GM10248 (cell line): ENCODE measurements around the gene ALAS1.
"Not testable (repeated sequence)": the region's sequence is repeated elsewhere in the genome, so short reads cannot be mapped to it uniquely, and the experiment has no call there.

Experiments
- CTCF ChIA-PET: fragments of 300-600 bp; sonication (Branson Sonifier 250); formaldehyde crosslinking; extraction: SDS; loops from one replicate; lab custom pipeline; 2021; ENCODE audit warnings: antibody characterized with exemption; lab: Yijun Ruan, JAX
- POLR2A ChIA-PET: fragments of 350-650 bp; sonication (Branson Sonifier 250); formaldehyde crosslinking; extraction: SDS; loops from one replicate; lab custom pipeline; 2020; ENCODE audit warnings: antibody characterized with exemption; lab: Yijun Ruan, JAX
- DNase-seq: peaks from one replicate; pipeline ENCODE4 v3.0.0; 2012; ENCODE audit errors: extremely low spot score
- CTCF ChIP-seq: IDR thresholded peaks from 2 replicates; pipeline ENCODE4 v1.5.1; 2012; ENCODE audit warnings: mild to moderate bottlenecking, low read depth; ENCODE audit errors: extremely low read depth, missing control alignments, control extremely low read depth

ALAS1 gene

DNA sequence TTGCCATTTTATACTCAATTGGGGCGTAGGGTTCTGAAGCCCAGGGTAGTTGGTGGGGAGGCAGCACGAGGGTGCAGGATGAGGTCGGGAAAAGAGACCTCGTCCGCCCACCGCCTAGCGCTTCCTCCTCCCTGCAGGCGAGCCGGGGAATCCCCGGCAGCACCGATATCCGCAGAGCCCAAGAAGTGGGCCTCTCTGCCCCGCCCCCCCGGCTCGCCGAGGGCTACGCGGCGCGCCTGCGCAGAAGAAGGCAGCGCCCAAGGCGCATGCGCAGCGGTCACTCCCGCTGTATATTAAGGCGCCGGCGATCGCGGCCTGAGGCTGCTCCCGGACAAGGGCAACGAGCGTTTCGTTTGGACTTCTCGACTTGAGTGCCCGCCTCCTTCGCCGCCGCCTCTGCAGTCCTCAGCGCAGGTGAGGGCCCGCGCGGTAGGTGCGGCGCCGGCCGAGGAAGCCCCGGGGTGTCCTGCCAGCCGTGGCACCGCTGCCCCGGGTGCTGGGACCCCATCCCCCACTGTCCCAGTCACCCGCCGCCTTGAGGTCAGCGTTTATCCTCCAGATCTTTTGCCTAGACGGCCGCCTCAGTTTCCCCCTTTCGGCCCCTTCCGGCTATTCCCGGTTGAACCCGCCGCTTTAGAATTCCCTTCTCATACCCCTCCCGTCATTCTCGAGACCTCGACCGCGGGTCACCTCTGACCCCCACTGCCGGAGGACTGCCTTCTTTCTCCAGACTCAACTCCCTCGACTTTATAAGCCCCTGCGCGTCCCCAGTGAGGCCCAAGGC is at the start of gene ALAS1:
Gene ALAS1 (plus strand): TSS at position 319 of the 784 bp plus-strand sequence. CDS start 1,082 bp downstream, outside the sequence.
- ChIA-PET CTCF (interaction anchor here (1.2 to 1.8 kb wide), 5 partner anchors 14 to 141 kb away, joined by 4 to 7 read pairs (median 4); no protein-coding TSS in a partner anchor), POLR2A (no interaction called here)
- peak; percentile 99 for DNase-seq
- no peak for TF ChIP-seq CTCF

DNA sequence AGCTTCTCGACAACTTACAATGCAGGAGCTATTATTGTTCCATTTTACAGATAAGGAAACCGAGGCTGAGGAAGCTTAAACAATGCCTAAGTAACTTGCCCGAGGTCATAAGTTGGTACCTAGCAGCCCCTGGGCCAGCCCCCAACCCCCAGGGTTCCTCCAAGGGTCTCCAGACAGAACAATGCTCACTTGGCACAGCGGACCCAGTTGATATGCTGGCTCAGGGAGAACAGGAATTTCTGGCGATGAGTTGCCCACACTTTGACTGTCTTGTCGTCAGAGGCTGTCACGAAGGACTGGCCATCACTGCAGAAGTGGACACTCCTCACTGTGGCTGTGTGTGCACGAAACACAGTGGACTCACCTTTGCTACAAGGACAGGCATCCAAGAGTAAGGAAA is 48.9 kb upstream of the ALAS1 start:
- DNase-seq, result no peak
- ChIA-PET POLR2A (no interaction called here), CTCF (interaction anchor here (0.8 to 11.7 kb wide), 8 partner anchors 9 to 207 kb away, joined by 3 to 172 read pairs (median 4); partner anchors contain the start of genes ABHD14B, DUSP7 and RRP9)
- TF ChIP-seq CTCF, result no peak

DNA sequence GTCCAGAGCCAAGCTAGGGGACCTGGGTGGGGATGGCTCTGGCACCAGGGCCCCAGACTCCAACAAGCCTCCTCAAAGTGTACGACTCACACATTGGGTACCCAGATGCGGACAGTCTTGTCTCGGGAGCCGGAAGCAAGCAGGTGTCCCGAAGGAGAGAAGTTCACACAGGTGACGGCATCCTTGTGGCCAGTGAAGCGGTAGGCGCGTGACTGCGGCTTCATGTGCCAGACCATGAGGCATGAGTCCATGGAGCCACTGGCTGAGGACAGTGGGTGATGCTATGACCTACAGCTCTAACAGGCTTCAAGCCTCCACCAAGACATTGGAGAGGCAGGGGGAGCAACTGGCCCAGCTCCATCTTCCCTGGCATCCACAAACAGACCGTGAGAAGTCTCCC is 48.2 kb upstream of the ALAS1 start:
- TF ChIP-seq CTCF, result no peak
- CTCF ChIA-PET, result interaction anchor here (1.3 to 1.6 kb wide), 4 partner anchors 26 to 148 kb away, joined by 3 to 13 read pairs (median 4); no protein-coding TSS in a partner anchor
- POLR2A ChIA-PET, result interaction anchor here (0.5 kb wide), 1 partner anchor 183 kb away, joined by 3 read pairs; no protein-coding TSS in a partner anchor
- DNase-seq, result no peak

GRCh38 chr3:52150357-52150756 is 47.6 kb upstream of the ALAS1 start:
- ChIA-PET POLR2A (interaction anchor here (0.5 kb wide), 1 partner anchor 184 kb away, joined by 3 read pairs; no protein-coding TSS in a partner anchor), CTCF (interaction anchor here (1.3 to 1.6 kb wide), 4 partner anchors 27 to 148 kb away, joined by 3 to 13 read pairs (median 4); no protein-coding TSS in a partner anchor)
- TF ChIP-seq CTCF, result no peak
- no peak for DNase-seq

- DNase-seq, result no peak
- POLR2A ChIA-PET, result no interaction called here
- no peak for TF ChIP-seq CTCF
- CTCF ChIA-PET, result interaction anchor here (1.3 to 1.6 kb wide), 3 partner anchors 28 to 149 kb away, joined by 3 to 13 read pairs (median 4); no protein-coding TSS in a partner anchor
Observed at GRCh38 chr3:52150860-52151259, 47.1 kb upstream of the ALAS1 start.

- DNase-seq, POLR2A ChIA-PET: not testable (repeated sequence)
- CTCF ChIA-PET, result interaction anchor here (1.5 kb wide), 1 partner anchor 9 kb away, joined by 5 read pairs; no protein-coding TSS in a partner anchor
Observed at GRCh38 chr3:52151991-52152390, 46.0 kb upstream of the ALAS1 start.
